ENCODE data around the gene VPS4A.

The VPS4A gene

DNA sequence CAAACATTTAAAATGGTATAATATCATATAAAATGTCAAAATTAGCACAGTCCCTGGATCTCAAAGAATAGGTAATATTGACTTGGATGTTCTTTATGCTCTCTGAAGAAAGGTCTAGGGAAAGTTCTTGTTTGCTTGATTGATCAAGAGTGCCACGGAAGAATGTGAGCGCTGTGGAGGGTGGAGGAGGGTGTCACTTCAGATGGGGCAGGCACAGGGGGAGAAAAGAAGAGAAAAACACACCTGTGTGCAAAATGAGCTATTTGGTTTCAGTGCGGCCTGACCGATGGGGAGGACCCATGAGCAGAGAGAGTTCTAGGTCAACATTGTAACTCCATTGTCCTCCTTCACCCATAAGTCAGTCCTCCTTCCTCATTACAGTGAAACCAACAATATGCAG is 8.8 kb upstream of the VPS4A start:
- no peak for DNase-seq

DNA sequence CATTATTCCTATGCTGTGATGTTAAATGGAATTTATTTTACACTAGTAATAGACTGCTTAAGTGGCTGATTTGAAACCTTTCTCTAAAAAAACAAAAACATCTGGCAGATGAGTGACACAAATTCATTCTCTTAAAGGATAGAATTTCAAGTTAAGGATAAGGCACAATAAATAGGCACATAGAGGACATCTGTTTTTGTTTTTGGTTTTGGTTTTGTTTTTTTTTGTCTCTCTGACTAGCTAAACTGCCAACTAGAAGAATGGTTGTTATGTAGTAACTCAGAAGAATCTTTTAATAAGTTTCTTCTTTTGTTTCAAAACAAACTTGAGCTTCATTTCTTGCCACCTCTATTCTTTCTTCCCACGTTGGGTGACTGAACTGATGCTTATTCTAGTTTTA is 5.1 kb upstream of the VPS4A start:
- DNase-seq, result no peak

DNA sequence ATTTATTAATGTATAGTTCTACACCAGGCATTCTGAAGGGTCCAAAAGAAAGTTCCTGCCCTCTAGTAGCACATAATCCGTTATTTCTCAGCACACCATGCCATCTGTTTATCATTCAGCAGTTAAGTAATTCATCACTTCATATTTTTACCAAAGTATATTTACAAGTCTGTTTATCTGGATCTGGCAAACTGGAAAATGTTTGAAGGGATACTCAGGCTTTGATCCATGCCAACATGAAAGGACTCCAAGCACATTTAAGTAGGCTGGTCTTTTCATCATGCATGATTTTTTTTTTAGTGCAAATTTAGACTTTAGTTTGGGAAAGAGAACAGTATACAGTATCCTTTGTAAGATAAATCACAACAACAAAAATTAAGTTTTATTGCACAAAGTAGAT is 4.1 kb upstream of the VPS4A start:
- no peak for DNase-seq

DNA sequence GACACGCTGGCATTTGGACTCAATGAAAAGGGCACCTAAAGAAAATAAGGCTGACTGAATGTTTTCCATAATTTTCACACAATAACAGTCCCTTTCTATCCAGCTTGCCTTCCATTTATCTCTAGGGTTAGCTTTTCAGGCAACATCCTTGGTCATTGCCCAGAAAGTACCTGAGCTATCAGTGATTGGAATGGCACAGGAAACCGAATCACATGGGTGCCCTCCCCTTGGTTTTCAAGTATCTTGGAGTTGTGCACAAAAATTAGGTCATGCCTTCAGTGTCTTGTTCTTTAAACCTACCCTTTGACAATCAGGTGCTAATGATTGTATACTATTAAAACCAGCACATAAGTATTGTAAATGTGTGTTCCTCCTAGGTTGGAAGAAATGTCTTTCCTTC is 3.3 kb upstream of the VPS4A start:
- no peak for DNase-seq

DNA sequence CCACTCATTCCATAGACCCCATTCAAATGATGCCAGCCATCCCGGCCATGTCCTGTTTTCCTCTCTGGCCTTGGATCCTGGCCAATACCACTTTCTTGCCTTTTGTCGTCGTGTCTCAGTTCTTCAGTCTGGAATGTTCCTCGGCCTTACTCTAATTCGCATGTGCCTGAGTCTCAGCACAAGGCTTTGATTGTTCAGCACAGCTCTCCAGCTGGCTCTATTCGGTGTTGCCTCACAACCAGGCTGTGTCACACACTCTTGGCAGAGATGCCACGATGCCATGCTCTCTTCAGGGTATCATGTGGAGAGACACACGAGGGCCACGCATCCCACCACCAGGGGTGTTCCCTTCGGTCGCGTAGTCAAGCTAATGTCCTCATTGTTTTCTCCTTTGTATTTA is 1.8 kb upstream of the VPS4A start:
- DNase-seq, result no peak

DNA sequence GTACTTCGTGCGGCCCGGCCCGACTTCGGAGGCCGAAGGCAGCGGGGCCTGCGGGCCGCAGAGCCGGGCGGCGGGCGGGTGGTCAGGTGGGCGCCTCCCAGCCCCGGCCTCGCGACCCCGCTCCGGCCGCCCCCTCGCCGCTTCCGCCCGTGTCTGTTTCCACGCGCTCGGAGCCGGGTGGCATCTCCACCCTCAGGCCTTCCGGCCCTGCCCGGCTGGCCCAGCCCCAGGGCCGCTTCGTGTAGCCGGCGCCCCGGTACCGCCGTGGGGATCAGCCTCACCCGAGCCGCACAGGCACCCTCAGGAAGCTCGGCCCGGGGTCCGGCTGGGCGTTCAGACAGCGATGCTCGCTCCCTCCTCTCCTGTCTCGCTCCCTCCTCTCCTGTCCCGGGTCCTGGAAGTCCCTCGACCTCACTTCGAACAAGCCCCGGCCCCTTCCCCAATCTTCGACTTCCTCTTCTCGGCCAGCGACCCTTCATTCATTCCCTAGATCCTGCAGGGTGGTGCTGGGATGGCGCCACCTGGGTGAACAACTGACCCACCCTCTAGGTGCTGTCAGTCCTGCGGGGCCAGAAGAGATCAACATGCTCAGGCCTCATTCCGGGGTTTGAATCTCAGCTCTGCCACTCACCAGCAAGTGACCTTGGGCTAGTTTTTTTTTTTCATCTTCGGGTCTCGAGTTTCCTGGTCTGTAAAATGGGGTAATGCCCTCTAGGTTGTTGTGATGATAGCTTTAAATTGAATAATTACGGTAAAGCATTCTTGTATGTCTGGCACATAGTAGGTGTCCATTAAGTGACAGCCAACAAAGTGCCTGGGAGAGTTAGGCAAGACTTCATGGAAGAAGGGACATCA is 610 bp downstream of the VPS4A start:
- no peak for DNase-seq

DNA sequence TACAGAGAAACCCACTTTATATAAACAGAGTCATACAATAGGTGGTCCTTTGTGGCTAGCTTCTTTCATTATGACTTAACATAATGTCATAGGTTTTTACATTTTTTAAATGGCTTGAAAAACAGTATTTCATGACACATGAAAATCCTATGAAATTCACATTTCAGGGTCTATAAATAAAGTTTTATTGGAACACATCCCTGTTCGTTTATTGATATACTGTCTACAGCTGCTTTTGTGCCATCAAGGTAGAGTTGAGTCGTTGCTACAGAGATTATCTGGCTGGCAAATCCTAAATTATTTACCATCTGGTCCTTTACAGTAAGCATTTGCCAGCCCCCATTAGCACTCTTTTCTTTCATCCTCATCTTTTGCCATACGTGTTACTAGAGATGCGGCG is 2.3 kb downstream of the VPS4A start:
- DNase-seq, result no peak

DNA sequence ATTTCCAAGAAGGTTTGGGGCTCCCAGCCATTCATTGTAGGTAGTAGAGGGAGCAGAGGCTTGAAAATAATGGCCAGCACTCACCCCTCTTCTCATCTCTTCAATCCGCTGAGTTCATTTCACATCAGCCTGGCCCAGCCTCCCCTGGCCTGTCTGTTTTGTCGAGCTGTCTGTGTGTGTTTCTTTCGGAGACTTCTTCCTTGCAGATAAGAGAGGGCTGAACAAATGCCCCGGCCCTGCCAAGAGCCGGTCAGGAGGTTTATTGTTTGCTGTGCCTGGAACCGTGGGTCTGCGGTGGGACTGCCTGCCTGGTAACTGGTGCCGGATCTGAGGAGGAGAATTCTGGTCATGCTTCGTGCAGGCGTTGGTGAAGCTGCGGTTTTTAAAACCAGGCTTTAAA is 3.4 kb downstream of the VPS4A start:
- DNase-seq, result no peak

DNA sequence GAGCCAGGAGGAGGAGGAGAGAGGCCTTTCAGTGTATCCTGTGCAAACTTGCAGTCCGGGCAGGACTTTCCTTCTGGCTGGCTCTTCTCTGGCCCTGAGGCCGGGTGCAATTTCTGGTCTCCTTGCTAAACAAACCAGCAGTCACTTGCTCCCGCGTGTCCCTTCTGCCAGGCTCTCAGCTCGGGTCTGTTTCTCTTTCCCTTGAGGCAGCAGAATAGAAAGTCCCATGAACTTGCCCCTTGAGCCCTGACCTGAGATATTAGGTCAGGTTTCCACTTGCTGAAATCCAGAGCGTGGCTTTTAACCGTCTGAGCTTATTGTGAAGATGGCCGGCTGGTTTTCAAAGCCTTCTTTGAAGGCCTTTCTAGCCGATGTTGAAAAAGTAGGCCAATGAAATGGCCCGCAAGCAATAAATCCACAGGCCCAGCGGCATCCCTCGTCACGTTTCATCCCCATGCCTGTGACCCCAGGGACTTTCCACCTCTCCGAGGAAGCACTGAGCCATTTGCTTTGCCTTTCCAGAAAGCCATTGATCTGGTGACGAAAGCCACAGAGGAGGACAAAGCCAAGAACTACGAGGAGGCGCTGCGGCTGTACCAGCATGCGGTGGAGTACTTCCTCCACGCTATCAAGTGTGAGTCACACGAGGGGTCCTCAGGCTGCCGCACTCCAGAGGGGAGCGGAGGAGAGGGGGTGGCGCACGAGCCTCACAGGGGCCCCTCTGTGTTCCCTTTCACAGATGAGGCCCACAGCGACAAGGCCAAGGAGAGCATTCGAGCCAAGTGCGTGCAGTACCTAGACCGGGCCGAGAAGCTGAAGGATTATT is 4.5 kb downstream of the VPS4A start:
- DNase-seq, result no peak

DNA sequence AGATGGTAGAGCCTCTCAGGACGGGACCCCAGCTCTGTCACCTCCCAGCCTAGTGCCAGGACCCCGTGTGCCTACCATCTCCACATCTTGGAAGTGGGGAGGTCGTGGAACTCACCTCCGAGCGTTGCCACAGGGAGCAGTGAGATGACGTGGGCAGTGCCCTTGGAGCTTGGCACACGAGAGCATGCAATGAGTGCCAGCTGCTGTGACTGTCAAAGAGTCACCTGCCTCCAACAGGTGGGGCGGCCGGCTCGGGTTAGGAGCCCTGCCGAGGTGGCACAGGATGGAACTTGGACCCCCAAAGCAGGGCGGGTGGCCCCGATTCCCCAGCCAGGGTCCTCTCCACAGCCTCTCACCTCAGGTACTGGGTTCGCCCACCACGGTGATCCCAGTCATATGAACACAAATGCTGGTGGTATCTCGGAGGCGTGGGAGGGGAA is 5.5 kb downstream of the VPS4A start:
- DNase-seq, result no peak

DNA sequence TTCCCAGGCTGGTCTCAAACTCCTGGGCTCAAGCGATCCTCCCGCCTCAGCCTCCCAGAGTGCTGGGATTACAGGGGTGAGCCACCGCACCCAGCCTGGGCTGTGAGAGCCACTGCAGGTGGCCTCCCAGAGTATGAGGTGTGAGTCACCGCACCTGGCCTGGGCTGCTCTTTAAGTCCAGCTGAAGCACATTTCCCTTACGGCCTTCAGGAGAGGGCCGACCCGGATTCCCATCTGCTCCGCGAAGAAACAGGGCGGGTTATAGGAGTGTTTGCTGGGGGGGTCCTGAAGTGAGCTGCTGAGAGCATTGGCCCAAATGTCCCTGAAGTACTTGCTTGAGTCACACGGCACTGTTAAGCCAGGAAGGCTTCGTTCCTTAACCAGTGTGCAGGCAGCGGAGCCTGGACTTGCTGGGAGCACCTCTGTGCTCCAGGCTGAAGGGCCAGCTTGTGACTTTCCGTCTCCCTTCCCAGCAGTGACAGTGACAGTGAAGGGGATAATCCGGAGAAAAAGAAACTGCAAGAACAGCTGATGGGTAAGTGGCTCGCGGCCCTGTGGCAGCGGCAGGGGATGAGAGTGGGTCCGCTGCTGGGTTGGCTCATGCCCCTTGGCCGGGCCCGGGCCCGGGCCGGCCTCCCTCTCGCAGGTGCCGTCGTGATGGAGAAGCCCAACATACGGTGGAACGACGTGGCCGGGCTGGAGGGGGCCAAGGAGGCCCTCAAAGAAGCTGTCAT is 7.2 kb downstream of the VPS4A start:
- DNase-seq, result no peak

DNA sequence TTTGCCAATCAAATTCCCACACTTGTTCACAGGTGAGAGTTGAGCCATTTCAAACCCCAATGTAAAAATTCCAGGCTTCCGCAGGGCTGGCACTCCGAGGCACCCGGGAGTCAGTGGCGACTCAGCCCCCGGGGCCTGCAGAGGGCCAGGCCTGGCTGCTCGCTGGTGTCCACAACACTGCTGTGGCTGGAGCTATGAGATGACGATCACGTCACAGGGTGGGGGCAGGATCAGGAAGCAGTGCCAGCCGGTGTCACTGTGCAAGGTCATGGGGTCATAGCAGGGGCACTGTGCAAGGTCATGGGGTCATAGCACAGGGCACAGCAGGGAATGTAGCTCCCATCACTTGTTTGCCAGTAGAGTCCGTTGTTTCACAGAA is 7.8 kb downstream of the VPS4A start:
- DNase-seq, result no peak

DNA sequence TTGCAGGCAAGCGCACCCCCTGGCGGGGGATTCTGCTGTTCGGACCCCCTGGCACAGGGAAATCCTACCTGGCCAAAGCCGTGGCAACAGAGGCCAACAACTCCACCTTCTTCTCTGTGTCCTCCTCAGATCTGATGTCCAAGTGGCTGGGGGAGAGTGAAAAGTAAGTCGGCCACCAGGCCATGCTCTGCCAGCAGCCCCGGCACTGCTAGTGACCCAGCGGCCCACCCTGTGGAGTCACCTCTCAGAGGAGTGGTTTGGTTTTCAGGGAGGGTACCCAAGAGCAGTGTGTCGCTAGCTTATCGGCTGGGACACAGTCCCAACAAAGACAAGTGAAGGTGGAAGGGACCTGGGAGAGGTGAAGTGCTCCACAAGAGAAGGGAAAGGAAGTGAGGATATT is 8.2 kb downstream of the VPS4A start:
- DNase-seq, result no peak

DNA sequence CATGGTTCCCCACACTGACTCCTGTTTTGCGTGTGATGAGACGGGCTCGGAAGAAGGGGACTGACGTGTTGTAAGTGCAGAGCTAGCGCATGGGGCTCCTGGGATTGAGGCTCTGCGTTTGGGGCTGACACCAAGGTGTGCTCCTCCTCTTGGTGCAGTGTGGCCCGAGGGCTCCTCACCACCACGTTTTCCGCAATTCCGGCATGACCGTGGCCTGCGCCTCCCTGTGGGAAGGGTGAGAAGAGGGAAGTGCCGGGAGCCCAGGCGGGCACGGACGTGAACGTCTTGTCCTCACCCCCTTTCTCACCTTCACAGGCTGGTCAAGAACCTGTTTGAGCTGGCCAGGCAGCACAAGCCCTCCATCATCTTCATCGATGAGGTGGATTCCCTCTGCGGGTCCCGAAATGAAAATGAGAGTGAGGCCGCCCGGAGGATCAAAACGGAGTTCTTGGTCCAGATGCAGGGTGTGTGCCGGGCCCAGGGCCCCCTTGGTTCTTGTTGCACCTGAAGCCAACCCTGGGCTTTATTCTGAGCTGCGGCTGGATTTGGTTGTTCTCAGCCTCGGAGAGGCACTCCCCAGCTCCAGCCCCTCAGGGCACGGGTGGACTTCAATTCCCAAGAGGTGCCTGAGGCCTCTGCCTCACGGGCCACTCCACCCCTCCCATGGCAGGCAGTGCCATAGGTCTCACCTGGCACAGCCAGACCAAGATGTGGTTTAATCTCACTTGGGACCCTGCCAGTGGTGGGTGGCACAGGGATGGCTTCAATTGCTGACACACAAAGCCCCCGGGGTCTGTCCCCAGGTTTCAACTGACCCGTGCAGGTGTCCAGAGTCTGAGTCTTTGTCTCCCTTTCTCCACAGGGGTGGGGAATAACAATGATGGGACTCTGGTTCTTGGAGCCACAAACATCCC is 8.9 kb downstream of the VPS4A start:
- no peak for DNase-seq

DNA sequence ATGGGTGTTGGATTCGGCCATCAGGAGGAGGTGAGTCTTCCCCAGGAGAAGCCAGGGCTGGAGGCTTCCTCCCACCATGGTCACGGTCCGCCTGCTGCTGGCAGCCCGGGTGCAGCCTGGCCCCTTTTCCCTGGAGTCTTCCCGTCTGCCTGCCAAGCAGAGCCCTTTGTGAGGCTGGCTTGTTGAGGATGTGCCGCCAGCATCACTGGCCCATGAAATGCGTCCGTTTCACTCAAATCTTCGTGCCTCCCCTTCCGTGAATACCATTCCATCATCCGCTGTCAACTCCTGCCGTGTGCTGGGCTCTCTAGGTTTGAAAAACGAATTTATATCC is 9.6 kb downstream of the VPS4A start:
- no peak for DNase-seq

DNA sequence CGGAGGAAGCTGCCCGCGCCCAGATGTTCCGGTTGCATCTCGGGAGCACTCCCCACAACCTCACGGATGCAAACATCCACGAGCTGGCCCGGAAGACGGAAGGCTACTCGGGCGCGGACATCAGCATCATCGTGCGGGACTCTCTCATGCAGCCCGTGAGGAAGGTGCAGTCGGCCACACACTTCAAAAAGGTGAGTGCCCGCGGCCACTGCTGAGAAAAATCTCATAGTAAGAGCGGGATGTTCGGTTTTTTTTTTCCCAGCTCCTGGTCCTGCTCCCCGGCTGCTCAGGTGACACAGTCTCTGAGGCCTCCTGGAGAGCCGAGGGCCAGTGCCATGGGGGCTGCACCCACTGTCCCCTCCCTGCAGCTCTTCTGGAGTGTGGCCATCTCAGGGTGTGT is 9.9 kb downstream of the VPS4A start:
- DNase-seq, result no peak

DNA sequence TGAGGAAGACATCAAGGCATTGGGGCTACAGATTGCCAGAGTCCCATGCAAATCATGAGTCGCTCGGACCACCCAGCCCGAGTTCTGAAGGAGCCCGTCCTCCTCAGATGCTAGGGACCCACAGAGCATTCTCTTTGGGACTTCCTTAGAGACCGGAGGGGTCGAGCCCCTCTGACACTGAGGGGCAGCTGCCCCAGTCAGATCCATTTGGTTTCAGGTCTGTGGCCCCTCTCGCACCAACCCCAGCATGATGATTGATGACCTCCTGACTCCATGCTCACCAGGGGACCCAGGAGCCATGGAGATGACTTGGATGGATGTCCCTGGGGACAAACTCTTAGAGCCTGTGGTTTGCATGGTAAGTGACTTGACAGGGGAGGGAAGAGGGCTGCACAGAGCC is 11.2 kb downstream of the VPS4A start:
- no peak for DNase-seq

DNA sequence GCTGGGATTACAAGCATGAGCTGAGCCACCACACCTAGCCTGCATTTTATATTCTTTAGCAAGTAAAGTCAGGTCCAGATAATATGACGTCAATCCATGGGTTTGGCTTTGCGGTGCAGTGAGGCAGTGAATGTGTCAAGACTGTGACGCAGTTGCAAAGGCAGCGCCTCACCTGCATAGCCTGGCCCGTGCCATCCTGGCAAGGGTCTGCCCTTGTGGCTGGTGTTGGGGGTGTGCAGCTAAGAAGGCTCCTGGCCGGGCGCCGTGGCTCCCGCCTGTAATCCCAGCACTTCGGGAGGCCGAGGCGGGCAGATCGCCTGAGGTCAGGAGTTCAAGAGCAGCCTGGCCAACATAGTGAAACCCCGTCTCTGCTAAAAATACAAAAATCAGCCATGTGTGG is 12.3 kb downstream of the VPS4A start:
- DNase-seq, result no peak

DNA sequence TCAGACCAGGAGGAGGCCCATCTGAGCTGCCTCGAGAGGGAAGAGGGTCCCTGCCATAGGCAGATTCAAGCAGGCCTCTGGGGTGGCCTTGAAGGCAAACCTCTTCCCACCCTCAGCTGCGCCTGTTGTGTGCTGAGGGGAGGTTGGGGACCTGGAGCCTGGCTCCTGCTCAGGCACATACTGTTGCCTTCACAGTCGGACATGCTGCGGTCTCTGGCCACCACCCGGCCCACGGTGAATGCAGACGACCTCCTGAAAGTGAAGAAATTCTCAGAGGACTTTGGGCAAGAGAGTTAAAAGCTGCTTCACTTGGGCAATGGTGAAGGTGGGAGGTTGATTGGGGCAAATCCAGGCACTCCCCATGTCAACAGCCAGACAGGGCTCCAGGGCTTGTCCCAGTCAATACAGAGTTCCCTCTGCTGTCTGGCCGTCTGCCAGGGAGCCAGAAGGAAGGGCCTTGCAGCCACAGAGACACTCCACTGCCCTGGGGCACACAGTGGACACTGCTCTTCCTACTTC is 12.9 kb downstream of the VPS4A start:
- no peak for DNase-seq

DNA sequence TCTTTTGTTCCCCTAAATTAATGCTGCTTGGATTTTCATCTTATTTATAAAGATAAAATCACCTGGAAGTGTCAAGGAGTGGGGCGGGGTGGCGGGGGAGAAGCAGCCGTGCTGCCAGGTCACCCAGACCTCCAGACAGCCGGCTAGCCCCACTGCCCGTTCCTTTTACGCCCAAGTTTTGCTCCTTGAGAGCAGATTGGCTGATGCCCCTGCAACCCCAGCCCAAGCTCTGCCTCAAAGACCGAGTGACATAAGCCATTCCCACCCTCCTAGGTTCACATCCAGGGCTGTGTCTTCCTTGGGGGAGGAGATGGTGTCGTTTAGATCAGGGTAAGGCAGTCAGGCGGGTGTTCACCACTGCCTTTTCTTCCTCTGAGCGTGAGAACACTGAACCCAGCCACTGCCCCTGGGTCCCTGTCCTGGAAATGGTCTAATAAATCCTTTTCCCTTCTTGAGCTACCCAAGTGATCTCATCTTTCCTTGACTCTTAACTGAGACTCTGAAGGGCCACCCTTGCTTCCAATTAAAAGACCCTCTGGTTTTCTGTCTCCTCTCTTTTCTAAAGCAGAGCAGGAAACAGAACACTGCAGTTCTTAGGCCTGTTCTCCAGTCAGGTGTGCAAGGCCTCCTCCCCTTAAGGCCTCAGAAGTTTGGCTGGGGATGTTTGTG is 13.6 kb downstream of the VPS4A start:
- DNase-seq, result no peak

DNA sequence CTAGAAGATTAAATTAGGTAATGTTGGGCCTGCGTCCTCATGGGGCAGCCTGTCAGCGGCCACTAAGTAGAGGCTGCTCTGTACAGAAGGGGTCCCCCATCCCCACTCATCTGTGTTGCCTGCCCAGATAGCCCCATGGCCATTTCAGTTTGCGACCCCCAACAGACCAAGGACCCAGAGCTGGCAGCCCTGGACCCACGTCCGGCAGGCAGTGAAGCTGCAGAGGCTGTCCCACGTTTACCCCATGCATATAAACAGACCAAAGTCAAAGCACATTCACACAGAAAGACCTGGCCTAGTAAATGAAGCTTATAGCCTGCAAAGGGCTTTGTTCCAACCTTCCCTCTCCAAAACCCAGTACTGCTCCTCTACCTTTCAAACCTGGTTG is 14.6 kb downstream of the VPS4A start:
- DNase-seq, result no peak
